Body of pancreas (tissue), 4 donors: ENCODE measurements around the gene SYCP2. TPM values are rescaled to one million over a fixed set of nuclear protein-coding genes. Genes with fewer than 3 reads are reported as not detected.
"Not testable (repeated sequence)": the region's sequence is repeated elsewhere in the genome, so short reads cannot be mapped to it uniquely, and the experiment has no call there.

ENCODE experiments used
- ATAC-seq: fragments of 150-250 bp; one replicate; pipeline ENCODE4 v1.9.1; 2016
- DNase-seq, 4 donors: peaks; one replicate each; pipeline ENCODE4 v3.0.0-alpha.2; 2019
- H3K27ac ChIP-seq, 4 donors: fragments of 200-600 bp; sonication (generic); 1 replicate in 3 of 4; 2 replicates in 1 of 4; pipeline versions ENCODE4 v1.5.1 to v1.6.1; 2016 to 2019; ENCODE audit warnings: mild to moderate bottlenecking in 1 of 4, mixed read lengths in 1 of 4, moderate library complexity in 1 of 4
- H3K27me3 ChIP-seq, 2 donors: fragments of 200-600 bp; sonication (generic); one replicate each; pipeline ENCODE4 v1.6.0; 2016; ENCODE audit warnings: mild to moderate bottlenecking in 1 of 2
- H3K36me3 ChIP-seq, 2 donors: fragments of 200-600 bp; sonication (generic); replicated peaks in 1 of 2; 2 replicates each; pipeline ENCODE4 v1.5.1; 2016; ENCODE audit warnings: low read depth in 2 of 2; ENCODE audit not compliant: insufficient read depth in 1 of 2
- H3K4me1 ChIP-seq: fragments of 200-600 bp; sonication (generic); one replicate; pipeline ENCODE4 v1.6.0; 2016
- H3K4me3 ChIP-seq, 2 donors: fragments of 200-600 bp; sonication (generic); 1 replicate in 1 of 2; 2 replicates in 1 of 2; pipeline ENCODE4 v1.5.1; 2016 to 2019
- H3K9me3 ChIP-seq, 3 donors: fragments of 200-600 bp; sonication (generic); 1 replicate in 2 of 3; 2 replicates in 1 of 3; pipeline ENCODE4 v1.5.1; 2016
- POLR2A ChIP-seq, 3 donors: fragments of 450-650 bp; IDR thresholded peaks; one replicate each; pipeline ENCODE4 v1.6.1; 2016; ENCODE audit warnings: antibody characterized with exemption in 3 of 3, mild to moderate bottlenecking in 2 of 3
- WGBS, 2 donors: methylation state at CpG; one replicate each; pipeline ENCODE4 v1.1.5; 2017; 5-methylcytosine and 5-hydroxymethylcytosine counted together
- intact Hi-C: fragments of 100-400 bp; cut with DNase I; formaldehyde crosslinking; loops from one replicate; pipeline ENCODE4 v1.15.1; 2023
- total RNA-seq, 2 donors: library from RNA; depleted of rRNA; stranded (reverse); fragments of >200 nt; gene quantifications; one replicate each; pipeline ENCODE4 v1.1.0, GENCODE V29; 2016
- TF ChIP-seq, protein P1 (sequence below), 7 experiments: fragments of 450-650 bp in 4 of 7; fragments of 200-600 bp in 3 of 7; sonication (generic) in 3 of 7; IDR thresholded peaks; one replicate each; pipeline ENCODE4 v1.5.1; 2016 to 2019; ENCODE audit warnings: antibody characterized with exemption in 7 of 7

SYCP2 gene
- total RNA-seq, 2 donors from 2014 or later: 3.6 to 15.3 TPM

DNA sequence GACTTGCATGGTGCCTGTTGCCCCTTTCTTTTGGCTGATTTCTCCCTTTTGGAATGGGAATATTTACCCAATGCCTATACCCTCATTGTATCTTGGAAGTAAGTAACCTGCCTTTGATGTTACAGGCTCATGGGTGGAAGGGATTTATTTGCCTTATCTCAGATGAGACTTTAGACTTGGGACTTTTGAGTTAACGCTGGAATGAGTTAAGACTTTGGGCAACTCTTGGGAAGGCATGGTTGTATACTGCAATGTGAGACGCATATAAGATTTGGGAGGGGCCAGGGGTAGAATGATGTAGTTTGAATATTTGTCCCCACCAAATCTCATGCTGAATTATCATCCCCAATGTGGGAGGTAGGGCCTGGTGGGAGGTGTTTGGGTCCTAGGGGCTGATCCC is 75.5 kb downstream of the SYCP2 start:
- Histone ChIP-seq H3K9me3 (no peaks in the 10 kb centered on the region), H3K27me3 (no peaks in the 10 kb centered on the region), H3K4me1 (no peaks in the 10 kb centered on the region), H3K36me3 (no peaks in the 10 kb centered on the region), H3K4me3 (no peak overlapping the region), H3K27ac (no peak overlapping the region)
- 93 to 95% methylated on average over 2 of the region's 2 CpGs for WGBS, 2 donors
- DNase-seq (no peak), ATAC-seq (no peak)
- TF ChIP-seq, protein P1, sequence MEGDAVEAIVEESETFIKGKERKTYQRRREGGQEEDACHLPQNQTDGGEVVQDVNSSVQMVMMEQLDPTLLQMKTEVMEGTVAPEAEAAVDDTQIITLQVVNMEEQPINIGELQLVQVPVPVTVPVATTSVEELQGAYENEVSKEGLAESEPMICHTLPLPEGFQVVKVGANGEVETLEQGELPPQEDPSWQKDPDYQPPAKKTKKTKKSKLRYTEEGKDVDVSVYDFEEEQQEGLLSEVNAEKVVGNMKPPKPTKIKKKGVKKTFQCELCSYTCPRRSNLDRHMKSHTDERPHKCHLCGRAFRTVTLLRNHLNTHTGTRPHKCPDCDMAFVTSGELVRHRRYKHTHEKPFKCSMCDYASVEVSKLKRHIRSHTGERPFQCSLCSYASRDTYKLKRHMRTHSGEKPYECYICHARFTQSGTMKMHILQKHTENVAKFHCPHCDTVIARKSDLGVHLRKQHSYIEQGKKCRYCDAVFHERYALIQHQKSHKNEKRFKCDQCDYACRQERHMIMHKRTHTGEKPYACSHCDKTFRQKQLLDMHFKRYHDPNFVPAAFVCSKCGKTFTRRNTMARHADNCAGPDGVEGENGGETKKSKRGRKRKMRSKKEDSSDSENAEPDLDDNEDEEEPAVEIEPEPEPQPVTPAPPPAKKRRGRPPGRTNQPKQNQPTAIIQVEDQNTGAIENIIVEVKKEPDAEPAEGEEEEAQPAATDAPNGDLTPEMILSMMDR (IDR thresholded peaks at IDR 0.05): no peak
- intact Hi-C loops: no loop called here

GRCh38 chr20:59856941-59857340 is 76.5 kb downstream of the SYCP2 start:
- H3K36me3 ChIP-seq, H3K27me3 ChIP-seq, H3K9me3 ChIP-seq, DNase-seq, H3K4me1 ChIP-seq, H3K27ac ChIP-seq, intact Hi-C loops, H3K4me3 ChIP-seq, ATAC-seq: not testable (repeated sequence)
- WGBS, 2 donors: 86 to 90% methylated on average over 5 of the region's 5 CpGs

DNA sequence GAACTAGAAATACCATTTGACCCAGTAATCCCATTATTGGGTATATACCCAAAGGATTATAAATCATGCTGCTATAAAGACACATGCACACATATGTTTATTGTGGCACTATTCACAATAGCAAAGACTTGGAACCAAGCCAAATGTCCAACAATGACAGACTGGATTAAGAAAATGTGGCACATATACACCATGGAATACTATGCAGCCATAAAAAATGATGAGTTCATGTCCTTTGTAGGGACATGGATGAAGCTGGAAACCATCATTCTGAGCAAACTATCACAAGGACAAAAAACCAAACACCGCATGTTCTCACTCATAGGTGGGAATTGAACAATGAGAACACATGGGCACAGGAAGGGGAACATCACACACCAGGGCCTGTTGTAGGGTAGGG is 76.9 kb downstream of the SYCP2 start:
- ATAC-seq, H3K4me1 ChIP-seq, H3K9me3 ChIP-seq, intact Hi-C loops, H3K4me3 ChIP-seq, H3K27me3 ChIP-seq, DNase-seq, H3K27ac ChIP-seq, H3K36me3 ChIP-seq: not testable (repeated sequence)
- 100% methylated on average over 1 of the region's 1 CpG; no CpG with 5 or more reads in 1 of the 2 donors for WGBS, 2 donors

DNA sequence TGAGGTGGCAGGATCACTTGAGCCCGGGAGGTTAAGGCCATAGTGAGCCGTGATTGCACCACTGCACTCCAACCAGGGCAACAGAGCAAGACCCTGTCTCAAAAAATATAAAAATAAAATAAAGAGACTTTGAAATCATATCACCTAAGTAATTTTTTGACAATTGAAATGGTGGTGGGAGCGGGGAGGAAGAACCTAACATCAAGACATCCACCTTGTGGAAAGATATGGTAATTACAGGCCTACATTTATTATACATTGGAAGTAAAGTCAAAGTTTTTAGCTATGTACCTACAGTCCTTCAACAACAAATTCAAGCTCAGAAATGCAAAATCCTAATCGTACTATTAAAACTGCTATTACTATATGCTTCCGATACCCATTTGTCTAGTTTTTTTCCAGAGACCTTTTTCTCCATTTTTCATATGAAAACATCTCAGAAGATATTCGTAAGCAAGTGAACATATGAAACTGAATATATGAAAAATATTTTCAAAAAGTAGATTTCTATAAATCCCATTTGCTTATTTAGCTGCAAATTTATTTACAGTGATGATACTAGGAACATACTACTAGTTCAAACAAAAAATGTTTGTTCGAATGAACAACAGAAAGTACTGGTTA is 83.3 kb downstream of the SYCP2 start:
- intact Hi-C loops: no loop called here
- ATAC-seq: peak; percentile 35
- DNase-seq: no peak

DNA sequence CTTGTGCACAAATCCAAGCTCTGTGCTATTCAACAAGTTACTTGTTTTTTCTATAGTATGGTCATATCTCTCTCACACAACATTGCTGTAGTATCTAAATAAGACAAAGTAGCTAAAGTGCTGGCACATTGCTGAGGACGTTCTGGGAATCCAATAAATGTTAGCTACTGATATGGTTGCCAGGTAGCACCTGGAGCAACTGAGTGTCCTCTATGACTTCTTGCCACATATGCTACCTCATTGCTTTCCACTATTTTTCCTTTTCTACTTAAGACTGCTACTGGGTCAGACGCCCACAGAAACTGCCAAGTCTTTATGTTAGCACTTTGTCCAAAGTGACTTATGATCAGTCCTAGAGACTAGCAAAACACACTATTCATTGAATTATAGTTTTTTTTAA is 85.3 kb downstream of the SYCP2 start:
- Histone ChIP-seq H3K27me3 (no peaks in the 10 kb centered on the region), H3K9me3 (no peaks in the 10 kb centered on the region), H3K36me3 (no peaks in the 10 kb centered on the region), H3K27ac (no peak overlapping the region), H3K4me3 (no peak overlapping the region), H3K4me1 (no peaks in the 10 kb centered on the region)
- intact Hi-C loops: no loop called here
- ATAC-seq (no peak), DNase-seq (no peak)
- WGBS, 2 donors: 52 to 55% methylated on average over 2 of the region's 2 CpGs
- TF ChIP-seq, protein P1 (IDR thresholded peaks at IDR 0.05): no peak
- TF ChIP-seq POLR2A (IDR thresholded peaks at IDR 0.05): no peak

More for the DNA sequence above, 83.3 kb downstream of the SYCP2 start:
- no peaks in the 10 kb centered on the region for H3K36me3 ChIP-seq
- 67 to 74% methylated on average over 7 of the region's 7 CpGs for WGBS, 2 donors
- no peak overlapping the region for H3K27ac ChIP-seq
- H3K9me3 ChIP-seq: no peaks in the 10 kb centered on the region
- H3K27me3 ChIP-seq: no peaks in the 10 kb centered on the region
- H3K4me3 ChIP-seq: no peak overlapping the region
- TF ChIP-seq, protein P1 (IDR thresholded peaks at IDR 0.05): peak; percentile 23 to 76 (median 56)
- TF ChIP-seq POLR2A (IDR thresholded peaks at IDR 0.05): no peak
- no peaks in the 10 kb centered on the region for H3K4me1 ChIP-seq

DNA sequence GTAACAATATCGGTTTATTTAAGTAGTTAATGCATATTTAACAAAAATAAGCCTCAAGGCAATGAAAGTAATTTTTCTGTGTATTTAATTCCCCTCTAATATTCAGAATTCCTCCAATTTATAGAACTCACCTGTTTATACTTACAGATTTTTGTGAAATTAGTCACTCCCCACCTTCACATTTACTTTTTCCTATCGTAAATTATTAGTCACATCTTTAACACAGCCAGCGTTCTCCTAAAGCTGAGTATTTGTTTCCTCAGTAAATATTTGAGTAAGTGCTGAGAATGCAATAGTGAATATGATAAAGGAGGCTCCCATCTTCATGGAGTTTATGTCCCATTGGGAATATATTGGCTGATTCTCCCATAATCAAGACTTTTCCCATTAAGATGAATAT is 88.0 kb downstream of the SYCP2 start:
- intact Hi-C loops: no loop called here
- no peak for DNase-seq
- no peaks in the 10 kb centered on the region for H3K9me3 ChIP-seq
- H3K27me3 ChIP-seq: no peaks in the 10 kb centered on the region
- TF ChIP-seq, protein P1 (IDR thresholded peaks at IDR 0.05): no peak
- TF ChIP-seq POLR2A (IDR thresholded peaks at IDR 0.05): no peak
- 73 to 74% methylated on average over 3 of the region's 3 CpGs for WGBS, 2 donors
- no peaks in the 10 kb centered on the region for H3K36me3 ChIP-seq
- no peak for ATAC-seq
- no peak overlapping the region for H3K4me3 ChIP-seq
- no peak overlapping the region for H3K27ac ChIP-seq
- no peaks in the 10 kb centered on the region for H3K4me1 ChIP-seq
